Stimulated activated CD8-positive, alpha-beta memory T cell treated with anti-CD3 and anti-CD28 coated beads, Interleukin-4, amount 100 ng/mL, for 48 hours (primary cell): Measurements from ENCODE around the gene C1orf210.

Experiments used
- DNase-seq: peaks from one replicate; pipeline ENCODE4 v3.0.0-alpha.2; 2020

C1orf210 gene

GRCh38 chr1:43272576-43273571 lies 12.5 kb downstream of the C1orf210 start:
- DNase-seq: no peak

- no peak for DNase-seq
Observed at GRCh38 chr1:43272161-43272560, 13.2 kb downstream of the C1orf210 start.

DNA sequence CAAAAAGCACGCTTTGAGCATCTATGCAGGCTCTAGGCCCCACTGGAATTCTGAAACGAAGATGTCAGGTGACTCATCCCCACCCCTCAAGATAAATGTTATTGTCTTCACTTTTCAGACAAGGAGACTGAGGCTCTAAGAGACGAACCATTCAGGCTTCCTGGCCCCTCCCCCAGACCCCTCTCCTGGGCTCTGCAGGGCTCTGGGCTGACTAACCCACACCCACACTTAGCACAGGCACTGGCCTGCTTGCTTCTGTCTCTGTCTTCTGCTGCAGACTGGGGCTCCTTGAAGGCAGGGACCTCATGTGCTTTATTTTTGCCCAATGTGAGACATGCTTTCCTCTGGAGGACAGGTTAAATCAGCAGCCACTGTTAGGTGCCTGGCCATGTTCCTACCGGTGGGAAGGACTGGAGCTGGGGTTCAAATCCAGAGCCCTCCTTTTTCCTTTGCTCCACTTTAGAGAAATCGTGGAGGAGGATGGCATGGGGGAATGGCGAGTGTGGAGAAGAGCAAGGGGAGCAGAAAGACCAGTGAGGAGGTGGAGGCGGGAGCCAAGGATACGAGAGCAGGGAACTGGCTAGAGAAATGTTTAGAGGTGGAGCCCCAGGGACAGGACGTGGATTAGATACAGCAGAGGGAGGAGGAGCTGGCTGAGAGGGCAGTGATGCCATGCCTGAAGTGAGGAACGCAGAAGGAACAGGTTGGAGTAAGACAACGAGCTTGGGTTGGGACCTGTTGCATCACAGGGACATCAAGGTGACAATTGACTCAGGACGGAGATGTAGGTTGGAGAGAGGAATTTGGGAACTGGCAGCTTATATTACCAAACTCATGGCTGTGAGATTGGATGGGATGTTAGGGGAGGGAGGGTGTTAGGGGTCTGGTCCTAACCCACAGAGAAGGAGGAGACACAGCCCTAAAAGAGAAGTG lies 13.9 kb downstream of the C1orf210 start:
- peak; percentile 24 for DNase-seq

- peak; percentile 36 for DNase-seq
Observed at GRCh38 chr1:43270421-43271095, 14.8 kb downstream of the C1orf210 start.

DNA sequence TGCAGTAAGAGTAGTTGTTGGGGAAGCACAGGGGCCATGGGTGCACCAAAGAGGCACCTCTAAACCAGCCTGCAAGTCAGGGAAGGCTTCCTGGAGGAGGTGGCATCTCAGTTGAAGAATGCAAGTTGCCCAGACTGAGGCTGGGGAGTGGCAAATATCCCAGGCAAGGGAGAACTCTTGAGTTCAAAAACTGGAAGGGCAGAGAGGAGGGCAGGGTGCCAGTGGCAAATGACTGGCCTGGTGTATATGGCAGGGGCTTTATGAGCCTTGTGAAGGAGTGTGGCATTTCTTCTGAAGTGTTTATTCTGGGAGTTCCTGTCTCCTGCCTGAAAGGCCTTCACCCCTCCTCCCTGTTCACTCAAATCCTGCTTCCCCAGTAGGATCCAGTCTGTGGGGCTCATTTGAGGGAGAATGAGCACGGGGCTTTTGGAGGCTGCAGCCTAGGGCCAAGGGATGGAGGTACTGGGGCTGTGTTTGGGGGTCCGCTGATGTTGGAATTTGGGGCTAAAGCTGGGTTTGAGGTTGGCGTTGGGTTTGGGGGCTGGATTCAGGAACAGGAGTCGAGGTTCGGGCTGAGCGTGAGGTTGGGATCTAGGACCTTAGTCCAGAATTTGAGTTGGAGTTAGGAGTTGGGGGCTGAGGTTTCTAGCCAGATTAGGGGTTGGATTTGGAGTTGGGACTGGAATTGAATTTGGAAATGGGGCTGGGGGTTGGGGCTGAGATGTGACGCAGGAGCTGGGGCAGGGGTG lies 15.6 kb downstream of the C1orf210 start, which contains the start of gene TMEM125:
Gene TMEM125 (plus strand): TSS at position 357 of the 749 bp plus-strand sequence. CDS start 2,740 bp downstream, outside the sequence.
- DNase-seq: peak; percentile 22

- peak; percentile 14 for DNase-seq
Observed at GRCh38 chr1:43267818-43268425, 17.5 kb downstream of the C1orf210 start.

- peak; percentile 14 for DNase-seq
Observed at GRCh38 chr1:43267291-43267805, 18.0 kb downstream of the C1orf210 start.

GRCh38 chr1:43266881-43267280 lies 18.5 kb downstream of the C1orf210 start:
- no peak for DNase-seq

DNA sequence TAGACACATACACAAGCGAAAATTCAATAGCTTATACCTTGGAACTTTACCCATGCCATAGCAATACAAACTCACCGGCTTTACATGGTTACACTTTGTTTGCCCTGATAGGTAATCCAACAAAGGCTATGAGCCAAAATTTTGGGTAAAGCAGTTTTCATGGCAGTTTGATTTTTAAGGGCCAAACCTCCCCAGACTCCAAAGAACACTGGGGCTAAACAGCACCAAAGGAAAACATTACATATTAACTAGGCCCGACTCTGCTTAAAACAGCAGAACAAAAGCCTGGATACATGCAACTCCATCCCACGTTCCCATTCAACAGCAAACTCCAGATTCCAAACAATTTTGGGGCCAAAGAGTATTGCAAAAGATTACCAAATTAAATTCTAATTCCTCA lies 19.9 kb downstream of the C1orf210 start:
- DNase-seq: no peak

GRCh38 chr1:43258370-43258769 lies 27.0 kb downstream of the C1orf210 start:
- no peak for DNase-seq

GRCh38 chr1:43256675-43257570 lies 28.5 kb downstream of the C1orf210 start:
- DNase-seq: no peak

DNA sequence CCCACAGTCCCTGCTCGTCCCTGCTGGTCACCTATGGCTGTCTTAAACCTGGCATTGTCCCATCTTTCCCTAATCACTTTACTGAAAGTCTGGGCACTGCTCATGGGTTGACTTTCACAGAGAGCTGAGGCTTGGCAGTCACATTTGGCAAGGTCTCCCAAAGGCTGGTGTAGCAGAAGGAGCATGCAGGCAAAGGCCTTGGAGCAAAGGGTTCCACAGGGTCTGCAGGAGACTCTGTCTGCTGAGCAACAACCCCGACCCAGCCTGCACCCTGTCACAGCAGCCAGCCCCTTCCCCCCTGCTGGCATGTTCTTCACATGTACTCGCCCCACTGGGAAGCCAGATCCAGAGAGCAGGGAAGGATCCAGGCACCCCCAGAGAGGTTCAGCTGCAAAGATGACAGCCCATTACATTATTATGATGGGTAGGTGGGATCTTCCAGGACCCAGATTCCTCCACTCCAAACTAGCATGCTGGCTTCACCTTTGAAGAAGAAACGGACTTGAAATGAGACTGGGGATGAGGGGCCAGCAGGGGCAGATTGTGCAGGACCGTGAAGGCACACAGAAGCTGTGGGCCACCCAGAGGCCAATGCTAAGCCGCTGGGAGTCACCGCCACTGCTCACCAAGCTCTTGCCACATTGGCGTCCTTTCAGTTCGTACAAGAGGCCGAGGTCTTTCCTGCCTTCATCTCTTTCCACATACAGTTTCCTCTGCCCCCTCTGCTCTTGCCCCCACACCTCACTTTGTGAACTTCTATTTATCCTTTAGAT lies 29.8 kb downstream of the C1orf210 start:
- DNase-seq: no peak

DNA sequence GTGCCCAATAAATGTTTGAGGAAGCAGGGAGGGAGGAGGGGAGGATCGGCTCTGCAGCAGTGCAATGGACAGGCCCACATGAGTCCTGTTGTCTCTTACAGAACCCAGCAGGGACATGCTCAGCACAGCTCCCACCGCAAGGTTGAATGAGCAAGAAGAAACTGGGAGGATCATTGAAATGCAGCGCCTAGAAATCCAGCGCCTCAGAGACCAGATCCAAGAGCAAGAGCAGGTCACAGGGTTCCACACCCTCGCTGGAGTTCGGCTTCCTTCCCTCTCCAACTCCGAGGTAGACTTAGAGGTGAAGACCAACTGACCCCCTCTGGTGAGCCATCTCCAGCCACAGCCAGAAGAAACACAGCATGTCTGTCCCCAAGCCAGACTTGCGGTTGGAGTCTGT lies 31.5 kb downstream of the C1orf210 start:
- no peak for DNase-seq

- no peak for DNase-seq
Observed at GRCh38 chr1:43253173-43253572, 32.2 kb downstream of the C1orf210 start.

DNA sequence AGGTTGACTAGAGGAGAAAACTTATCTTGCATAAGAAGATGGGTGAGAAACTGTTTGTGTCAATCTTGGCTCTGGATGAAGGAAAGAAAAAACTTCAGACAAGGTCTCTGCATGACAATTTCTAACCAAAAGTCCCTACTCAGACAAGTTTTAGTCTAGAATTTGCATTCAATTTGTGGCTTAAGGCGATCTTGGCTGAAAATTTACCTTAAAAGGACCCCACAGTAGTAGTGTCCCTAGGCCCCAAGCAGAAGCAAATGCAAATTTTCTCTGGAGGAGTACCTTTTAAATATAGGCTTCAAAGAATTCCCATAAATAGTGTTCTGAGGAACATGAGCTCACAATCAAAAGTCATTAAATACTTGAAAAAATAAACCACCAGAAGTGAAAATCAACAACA lies 33.2 kb downstream of the C1orf210 start:
- DNase-seq: no peak

- no peak for DNase-seq
Observed at GRCh38 chr1:43251024-43251423, 34.4 kb downstream of the C1orf210 start.

- no peak for DNase-seq
Observed at GRCh38 chr1:43250351-43250761, 35.0 kb downstream of the C1orf210 start.

- DNase-seq: no peak
Observed at GRCh38 chr1:43247256-43247921, 38.0 kb downstream of the C1orf210 start.
